K562 (cell line): ENCODE measurements around the gene CADPS2. TPM values are rescaled to one million over a fixed set of nuclear protein-coding genes. Genes with fewer than 3 reads are reported as not detected.

Experiments
- ATAC-seq: fragments of 200-7000 bp; cut with Tn5 transposase; 3 replicates; pipeline ENCODE4 v1.9.1; 2020; ENCODE audit warnings: moderate library complexity
- BruUV-seq: library from RNA; stranded (reverse); fragments of 400-500 nt; replicated peaks from 2 replicates; lab custom pipeline; 2021; lab: Mats Ljungman, UMichigan
- CTCF ChIA-PET: fragments of 300-600 bp; formaldehyde crosslinking; extraction: SDS; loops from one replicate; lab custom pipeline; 2021; ENCODE audit warnings: low intra/inter-chr PET ratio; lab: Yijun Ruan, JAX
- POLR2A ChIA-PET: fragments of 300-600, 350-650 bp; sonication (Branson Sonifier 250); formaldehyde crosslinking; extraction: SDS; loops from one replicate; lab custom pipeline; 2021; ENCODE audit warnings: antibody characterized with exemption, inconsistent platforms; lab: Yijun Ruan, JAX
- DNase-seq, 4 experiments: peaks; one replicate each; pipeline versions ENCODE4 v3.0.0 to v3.0.0-alpha.2; 2011 to 2018; ENCODE audit warnings: low spot score in 3 of 4, mixed read lengths in 3 of 4; ENCODE audit errors: extremely low read depth in 1 of 4
- FAIRE-seq: peaks from 2 replicates; lab custom pipeline; 2011; peaks lifted over from hg19 to GRCh38; lab: Jason Lieb, UNC
- H2AFZ ChIP-seq: 2 replicates; pipeline ENCODE4 v1.6.0; 2011; ENCODE audit warnings: low read depth, low read length, control low read depth, inconsistent platforms
- H3K27ac ChIP-seq: fragments of 200-600 bp; 3 replicates; pipeline ENCODE4 v1.8.0; 2011; ENCODE audit warnings: low read depth, mild to moderate bottlenecking, control low read depth, inconsistent platforms, low read length, moderate library complexity, mixed read lengths; ENCODE audit errors: extremely low read depth
- H3K27me3 ChIP-seq, 2 experiments: fragments of 300-600 bp in 1 of 2; 2 replicates in 1 of 2; 3 replicates in 1 of 2; pipeline versions ENCODE4 v1.6.0 to v1.8.0; 2011; ENCODE audit warnings: inconsistent platforms in 2 of 2, low read length in 2 of 2, mild to moderate bottlenecking in 1 of 2, mixed read lengths in 1 of 2, moderate library complexity in 1 of 2; ENCODE audit not compliant: control insufficient read depth in 2 of 2, insufficient read depth in 2 of 2
- H3K36me3 ChIP-seq: fragments of 300-600 bp; 3 replicates; pipeline ENCODE4 v1.8.0; 2011; ENCODE audit warnings: mild to moderate bottlenecking, low read length, inconsistent platforms; ENCODE audit not compliant: control insufficient read depth, insufficient read depth
- H3K4me1 ChIP-seq, 2 experiments: fragments of 200-600 bp in 1 of 2; replicated peaks in 1 of 2; 2 replicates in 1 of 2; 3 replicates in 1 of 2; pipeline versions ENCODE4 v1.5.1 to v1.8.0; 2011; ENCODE audit warnings: inconsistent platforms in 2 of 2, low read length in 2 of 2, mild to moderate bottlenecking in 1 of 2, mixed read lengths in 1 of 2, moderate library complexity in 1 of 2; ENCODE audit not compliant: control insufficient read depth in 2 of 2, insufficient read depth in 2 of 2
- H3K4me2 ChIP-seq: 2 replicates; pipeline ENCODE4 v1.6.1; 2011; ENCODE audit warnings: low read length, control low read depth, inconsistent platforms, mixed read lengths; ENCODE audit not compliant: insufficient read depth
- H3K4me3 ChIP-seq: fragments of 200-600 bp; sonication (generic), shearing (Covaris generic); 2 replicates; pipeline ENCODE4 v1.5.1; 2016; ENCODE audit warnings: control low read depth, inconsistent platforms
- H3K79me2 ChIP-seq: fragments of 200-600 bp; 3 replicates; pipeline ENCODE4 v1.8.0; 2011; ENCODE audit warnings: low read length, inconsistent platforms; ENCODE audit not compliant: control insufficient read depth, insufficient read depth
- H3K9ac ChIP-seq, 2 experiments: 2 replicates each; pipeline versions ENCODE4 v1.6.0 to v1.6.1; 2011; ENCODE audit warnings: low read depth in 2 of 2, low read length in 2 of 2, control low read depth in 1 of 2, inconsistent platforms in 1 of 2, mild to moderate bottlenecking in 1 of 2, mixed read lengths in 1 of 2; ENCODE audit not compliant: insufficient read depth in 1 of 2
- H3K9me1 ChIP-seq: one replicate; pipeline ENCODE4 v1.6.0; 2011; ENCODE audit warnings: inconsistent platforms, mild to moderate bottlenecking, low read length, moderate library complexity; ENCODE audit not compliant: control insufficient read depth, insufficient read depth
- H3K9me3 ChIP-seq: replicated peaks from 2 replicates; pipeline ENCODE4 v1.5.1; 2011; ENCODE audit warnings: low read depth, low read length, inconsistent platforms; ENCODE audit not compliant: control insufficient read depth, insufficient read depth
- H4K20me1 ChIP-seq: replicated peaks from 2 replicates; pipeline ENCODE4 v1.6.1; 2011; ENCODE audit warnings: low read length, inconsistent platforms, mixed read lengths; ENCODE audit not compliant: control insufficient read depth, insufficient read depth
- CBFB ChIP-seq: sonication (generic); formaldehyde crosslinking; IDR thresholded peaks from 2 replicates; pipeline ENCODE4 v1.4.0; 2020; ENCODE audit warnings: mild to moderate bottlenecking, missing genetic modification reagents
- EP400 ChIP-seq: fragments of 450-650 bp; IDR thresholded peaks from 2 replicates; pipeline ENCODE4 v1.6.1; 2017; ENCODE audit warnings: antibody characterized with exemption, mild to moderate bottlenecking, moderate library complexity
- ERF ChIP-seq: fragments of 450-650 bp; formaldehyde crosslinking; IDR thresholded peaks from 2 replicates; pipeline ENCODE4 v1.4.0; 2020; ENCODE audit warnings: mild to moderate bottlenecking, mixed read lengths
- JUN ChIP-seq, 2 experiments: sonication (generic) in 1 of 2; formaldehyde crosslinking in 1 of 2; IDR thresholded peaks; 2 replicates each; pipeline versions ENCODE4 v1.6.1 to v1.8.0; 2012 to 2022; ENCODE audit warnings: borderline replicate concordance in 2 of 2, mild to moderate bottlenecking in 2 of 2, improper control_type of control experiment in 1 of 2, low read depth in 1 of 2, low read length in 1 of 2, missing genetic modification reagents in 1 of 2
- KAT7 ChIP-seq: sonication (generic); formaldehyde crosslinking; IDR thresholded peaks from 2 replicates; pipeline ENCODE4 v1.8.0; 2022; ENCODE audit warnings: missing genetic modification reagents, mild to moderate bottlenecking, borderline replicate concordance
- TCF7 ChIP-seq: sonication (generic); IDR thresholded peaks from 2 replicates; pipeline ENCODE4 v1.6.1; 2016; ENCODE audit warnings: antibody characterized with exemption, borderline replicate concordance
- WHSC1 ChIP-seq: IDR thresholded peaks from one replicate; pipeline ENCODE4 v1.6.1; 2012; ENCODE audit warnings: low read length, control low read depth, inconsistent platforms
- ZFP1 ChIP-seq: fragments of 450-650 bp; formaldehyde crosslinking; IDR thresholded peaks from 2 replicates; pipeline ENCODE4 v1.4.0; 2020; ENCODE audit warnings: mild to moderate bottlenecking, mixed read lengths
- ZFP36 ChIP-seq: fragments of 150-350 bp; IDR thresholded peaks from 2 replicates; pipeline ENCODE4 v1.6.1; 2018; ENCODE audit warnings: low read length, low read depth; ENCODE audit not compliant: partially characterized antibody
- ZNF445 ChIP-seq: fragments of 250-450 bp; sonication (Bioruptor Pico); IDR thresholded peaks from 2 replicates; pipeline ENCODE4 v1.4.0; 2020; ENCODE audit warnings: low read depth, mild to moderate bottlenecking, moderate library complexity
- ZNF717 ChIP-seq: fragments of 250-450 bp; sonication (Bioruptor Pico); IDR thresholded peaks from 2 replicates; pipeline ENCODE4 v1.5.0; 2021
- ZNF766 ChIP-seq: fragments of 200-800 bp; sonication (Bioruptor generic); conservative IDR thresholded peaks from 2 replicates; pipeline ENCODE4 v1.6.1; 2016; ENCODE audit warnings: missing genetic modification characterization, missing compliant biosample characterization
- WGBS: fragments of 100-300 bp; shearing (Covaris generic); methylation state at CpG from one replicate; pipeline ENCODE4 v1.1.6; 2016; ENCODE audit warnings: low coverage, mixed read lengths; ENCODE audit not compliant: insufficient coverage; ENCODE audit errors: missing lambda C conversion rate; 5-methylcytosine and 5-hydroxymethylcytosine counted together
- in situ Hi-C: fragments of 300-500 bp; cut with MboI; formaldehyde crosslinking; loops from 4 replicates; pipeline ENCODE4 v1.15.0; 2018; ENCODE audit warnings: inconsistent platforms, mixed read lengths
- intact Hi-C: fragments of 100-400 bp; cut with micrococcal nuclease; formaldehyde crosslinking; loops from 2 replicates; pipeline ENCODE4 v1.14.2; 2022
- polyA plus RNA-seq, 8 experiments: library from polyadenylated mRNA; depleted of rRNA in 4 of 8; stranded (reverse) in 5 of 8; unstranded in 3 of 8; fragments of >200 nt; fragmentation: Nextera tagmentation in 2 of 8; fragmentation: Illumina TruSeq in 1 of 8; extraction: Ambion mirVana in 2 of 8; extraction: Trizol in 1 of 8; gene quantifications; 2 replicates each; pipeline versions ENCODE4 v1.2.1 to v1.2.3, GENCODE V29; 2011 to 2014; ENCODE audit warnings: inconsistent platforms in 1 of 8, missing spikeins in 1 of 8
- total RNA-seq, 7 experiments: library from RNA; depleted of rRNA in 6 of 7; stranded (reverse); fragments of >200 nt in 6 of 7; fragmentation: Illumina TruSeq in 2 of 7; extraction: Trizol in 2 of 7; gene quantifications; 2 replicates each; pipeline versions ENCODE4 v1.2.1 to v1.2.3, GENCODE V29; 2011 to 2021; ENCODE audit warnings: low replicate concordance in 1 of 7
- TF ChIP-seq, protein P1 (sequence below): fragments of 450-650 bp; formaldehyde crosslinking; IDR thresholded peaks from 2 replicates; pipeline ENCODE4 v1.4.0; 2020; ENCODE audit warnings: mild to moderate bottlenecking, mixed read lengths
- TF ChIP-seq, protein P2 (sequence below): fragments of 250-450 bp; sonication (Bioruptor Pico); IDR thresholded peaks from 2 replicates; pipeline ENCODE4 v1.8.0; 2021; ENCODE audit warnings: borderline replicate concordance, mild to moderate bottlenecking, moderate library complexity; ENCODE audit not compliant: poor library complexity, severe bottlenecking

The CADPS2 gene
- total and polyA plus RNA-seq, 9 of the 15 experiments (the other 6 are each of a cell fraction or from before 2014, with no cell fraction given): 0.03 to 0.14 (median 0.04) TPM; not detected in 1

DNA sequence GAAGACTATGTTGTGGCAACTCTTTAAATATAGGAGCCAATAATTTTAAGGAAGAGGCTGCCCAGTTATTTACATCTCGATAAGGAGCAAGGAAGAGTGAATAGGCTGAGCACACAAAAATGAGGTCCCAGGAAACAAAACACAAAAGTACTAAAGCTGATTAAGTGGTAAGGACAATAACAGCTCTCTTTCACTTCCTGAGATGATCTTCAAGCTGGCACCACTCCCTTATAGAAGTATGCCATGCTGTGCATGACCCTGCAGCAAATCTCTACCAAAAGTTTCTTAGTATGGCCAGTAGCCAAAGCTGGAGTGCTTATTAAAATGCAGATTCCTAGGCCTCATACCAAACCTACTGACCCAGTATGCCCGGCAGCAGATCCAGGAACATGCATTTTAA lies 39.7 kb downstream of the CADPS2 start:
- ATAC-seq (no peak), DNase-seq (no peak), FAIRE-seq (no peak)
- H3K4me1 ChIP-seq: no peaks in the 10 kb centered on the region
- in situ Hi-C loops: no loop called here
- no peak overlapping the region for H3K4me3 ChIP-seq
- H3K9me3 ChIP-seq: no peaks in the 10 kb centered on the region
- ChIA-PET POLR2A (no interaction called here), CTCF (no interaction called here)
- intact Hi-C loops: no loop called here
- TF ChIP-seq ZFP1 (CRISPR knock-in tag) (no peak), JUN (IDR thresholded peaks at IDR 0.05; ENCODE audit: borderline replicate concordance, low read depth, low read length) (no peak), JUN (CRISPR knock-in tag; IDR thresholded peaks at IDR 0.05; ENCODE audit: borderline replicate concordance) (no peak), KAT7 (CRISPR knock-in tag) (no peak), TCF7 (no peak), EP400 (no peak), WHSC1 (no peak), ZFP36 (no peak), CBFB (CRISPR knock-in tag) (no peak), ZNF766 (CRISPR knock-in tag) (no peak), ZNF445 (CRISPR knock-in tag) (no peak), ERF (no peak), ZNF717 (CRISPR knock-in tag) (no peak)
- TF ChIP-seq, protein P1, sequence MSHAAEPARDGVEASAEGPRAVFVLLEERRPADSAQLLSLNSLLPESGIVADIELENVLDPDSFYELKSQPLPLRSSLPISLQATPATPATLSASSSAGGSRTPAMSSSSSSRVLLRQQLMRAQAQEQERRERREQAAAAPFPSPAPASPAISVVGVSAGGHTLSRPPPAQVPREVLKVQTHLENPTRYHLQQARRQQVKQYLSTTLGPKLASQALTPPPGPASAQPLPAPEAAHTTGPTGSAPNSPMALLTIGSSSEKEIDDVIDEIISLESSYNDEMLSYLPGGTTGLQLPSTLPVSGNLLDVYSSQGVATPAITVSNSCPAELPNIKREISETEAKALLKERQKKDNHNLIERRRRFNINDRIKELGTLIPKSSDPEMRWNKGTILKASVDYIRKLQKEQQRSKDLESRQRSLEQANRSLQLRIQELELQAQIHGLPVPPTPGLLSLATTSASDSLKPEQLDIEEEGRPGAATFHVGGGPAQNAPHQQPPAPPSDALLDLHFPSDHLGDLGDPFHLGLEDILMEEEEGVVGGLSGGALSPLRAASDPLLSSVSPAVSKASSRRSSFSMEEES (CRISPR knock-in tag): no peak
- TF ChIP-seq, protein P2, sequence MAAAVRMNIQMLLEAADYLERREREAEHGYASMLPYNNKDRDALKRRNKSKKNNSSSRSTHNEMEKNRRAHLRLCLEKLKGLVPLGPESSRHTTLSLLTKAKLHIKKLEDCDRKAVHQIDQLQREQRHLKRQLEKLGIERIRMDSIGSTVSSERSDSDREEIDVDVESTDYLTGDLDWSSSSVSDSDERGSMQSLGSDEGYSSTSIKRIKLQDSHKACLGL (CRISPR knock-in tag): no peak
- H3K79me2 ChIP-seq: no peaks in the 10 kb centered on the region
- no peaks in the 10 kb centered on the region for H3K27me3 ChIP-seq
- H2AFZ ChIP-seq: no peak overlapping the region
- 0% methylated on average over 2 of the region's 2 CpGs for WGBS
- H4K20me1 ChIP-seq: no peaks in the 10 kb centered on the region
- H3K27ac ChIP-seq: no peak overlapping the region
- H3K9me1 ChIP-seq: no peaks in the 10 kb centered on the region
- no peak overlapping the region for H3K9ac ChIP-seq
- no peaks in the 10 kb centered on the region for H3K36me3 ChIP-seq
- H3K4me2 ChIP-seq: no peak overlapping the region
- BruUV-seq: no TSS peak
